Hematopoietic multipotent progenitor cell treated with erythropoietin and hydrocortisone succinate and interleukin-3 and kit ligand, for 4 days (in vitro differentiated cells): ENCODE data around the gene TNFAIP3.
A peak's percentile ranks its signal among the peaks of the same experiment; 100 is the strongest.

Experiments
- DNase-seq: peaks from one replicate; pipeline ENCODE4 v3.0.0-alpha.2; 2015

Gene TNFAIP3

DNA sequence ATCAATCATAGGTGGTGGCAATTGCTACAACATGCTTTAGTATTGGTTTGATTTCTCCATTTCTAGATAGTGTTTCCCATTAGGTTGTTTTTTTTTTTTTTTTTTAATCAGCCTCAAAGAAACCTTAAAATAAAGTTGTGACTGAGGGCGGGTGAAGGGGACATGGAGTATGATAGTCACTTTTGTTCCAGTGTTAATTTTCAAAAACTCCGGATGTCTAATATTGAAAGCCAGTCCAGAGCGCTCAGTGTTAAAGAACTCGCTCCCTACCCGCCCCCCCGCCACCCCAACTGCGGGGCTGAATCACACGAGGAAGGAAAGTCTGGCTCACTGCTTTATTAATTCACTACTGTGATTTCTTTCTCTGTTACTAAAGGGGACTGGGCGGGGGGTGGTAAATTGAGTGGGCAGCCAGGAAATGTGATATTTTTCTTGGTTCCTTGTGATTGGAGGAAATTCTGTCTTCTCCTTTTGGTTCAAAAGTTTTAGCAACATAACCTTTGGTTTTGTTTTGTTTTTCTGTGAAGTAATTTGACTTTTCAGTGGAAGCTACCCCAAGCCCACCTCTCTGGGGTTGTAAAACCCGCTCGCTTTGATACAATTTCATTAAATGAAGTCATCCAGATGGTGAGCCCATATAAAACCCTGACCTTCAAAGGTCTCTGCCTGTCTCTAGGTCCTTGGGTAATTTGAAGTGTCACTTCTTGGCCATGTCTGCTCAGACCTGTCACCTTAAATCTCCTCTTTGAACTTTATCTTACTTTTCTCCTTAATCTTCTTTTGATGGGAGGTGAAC lies 38.0 kb downstream of the TNFAIP3 start:
- no peak for DNase-seq

DNA sequence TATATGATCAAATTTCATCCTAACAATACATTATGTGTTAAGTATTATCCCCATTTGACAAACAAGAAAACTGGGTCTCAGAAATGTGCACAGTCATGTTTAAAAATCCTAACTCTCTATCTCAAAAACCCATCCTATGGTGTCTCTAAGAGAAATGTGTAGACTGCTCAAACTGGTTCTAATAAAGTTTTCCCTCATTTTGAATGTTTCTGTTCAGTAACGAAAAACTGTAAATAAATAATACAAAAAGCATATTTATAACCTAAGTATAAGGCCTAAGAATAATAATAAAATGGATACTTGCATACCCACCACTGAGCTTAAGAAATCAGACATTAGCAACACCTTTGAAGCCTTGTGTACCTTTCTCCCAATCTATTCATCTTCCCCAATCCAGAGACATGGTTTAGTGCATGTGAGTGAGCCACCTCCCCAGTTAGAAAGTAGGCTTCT lies 39.0 kb downstream of the TNFAIP3 start:
- no peak for DNase-seq

DNA sequence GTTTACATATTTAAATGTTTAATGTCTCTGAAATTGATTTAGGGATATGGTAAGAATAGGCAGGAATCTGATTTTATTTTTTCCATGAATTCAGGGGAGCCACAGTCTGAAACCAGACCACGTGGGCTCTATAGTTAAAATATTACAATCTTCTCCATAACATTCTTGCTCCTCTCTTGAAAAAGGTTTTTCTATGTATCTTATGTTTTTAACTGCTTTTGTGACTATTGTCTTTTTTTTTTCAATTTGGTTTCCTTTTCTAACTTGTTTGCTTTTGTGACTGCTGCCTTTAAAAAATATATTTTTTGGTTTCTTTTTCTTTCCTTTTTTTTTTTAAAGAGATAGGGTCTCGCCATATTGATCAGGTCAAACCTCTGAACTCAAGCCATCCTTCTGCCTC lies 40.1 kb downstream of the TNFAIP3 start:
- no peak for DNase-seq

DNA sequence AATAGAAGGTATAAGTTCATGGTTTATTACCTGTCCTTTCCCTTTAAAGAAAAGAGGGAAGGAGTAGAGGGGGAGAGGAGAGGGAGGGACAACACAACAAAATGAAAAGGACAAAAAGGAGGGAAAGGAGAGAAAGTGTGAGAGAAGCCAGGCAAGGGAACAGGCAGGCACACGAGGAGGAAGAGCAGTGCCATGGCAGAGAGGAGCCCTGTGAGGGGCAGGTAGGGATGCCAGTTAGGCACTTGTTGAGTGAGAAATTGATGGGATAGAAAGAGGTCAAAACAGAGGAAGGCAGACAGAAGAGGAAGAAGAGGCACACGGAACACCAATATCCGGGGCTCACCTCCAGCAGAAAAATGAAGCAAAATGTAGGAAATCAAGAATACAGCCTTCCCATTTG lies 42.5 kb downstream of the TNFAIP3 start:
- no peak for DNase-seq

DNA sequence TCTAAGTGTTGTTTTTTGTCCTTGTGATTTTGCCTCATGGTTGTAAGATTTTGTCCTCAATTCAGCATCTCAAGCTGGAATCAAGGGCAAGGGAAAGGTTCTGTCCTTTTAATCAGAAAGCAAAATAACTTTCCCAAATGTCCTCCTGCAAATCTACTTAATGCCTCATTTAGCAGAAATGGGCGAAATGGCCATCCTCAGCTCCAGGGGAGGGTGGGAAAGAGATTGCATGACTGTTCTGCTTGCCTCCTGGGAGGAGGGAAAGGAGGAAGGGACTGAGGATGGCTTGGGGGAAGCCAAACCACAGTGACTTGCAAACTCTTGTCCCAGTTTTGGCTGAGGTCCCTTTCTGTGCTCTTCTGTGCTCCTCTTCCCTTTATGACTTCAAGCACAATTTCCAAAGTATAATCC lies 43.4 kb downstream of the TNFAIP3 start:
- peak; percentile 87 for DNase-seq

DNA sequence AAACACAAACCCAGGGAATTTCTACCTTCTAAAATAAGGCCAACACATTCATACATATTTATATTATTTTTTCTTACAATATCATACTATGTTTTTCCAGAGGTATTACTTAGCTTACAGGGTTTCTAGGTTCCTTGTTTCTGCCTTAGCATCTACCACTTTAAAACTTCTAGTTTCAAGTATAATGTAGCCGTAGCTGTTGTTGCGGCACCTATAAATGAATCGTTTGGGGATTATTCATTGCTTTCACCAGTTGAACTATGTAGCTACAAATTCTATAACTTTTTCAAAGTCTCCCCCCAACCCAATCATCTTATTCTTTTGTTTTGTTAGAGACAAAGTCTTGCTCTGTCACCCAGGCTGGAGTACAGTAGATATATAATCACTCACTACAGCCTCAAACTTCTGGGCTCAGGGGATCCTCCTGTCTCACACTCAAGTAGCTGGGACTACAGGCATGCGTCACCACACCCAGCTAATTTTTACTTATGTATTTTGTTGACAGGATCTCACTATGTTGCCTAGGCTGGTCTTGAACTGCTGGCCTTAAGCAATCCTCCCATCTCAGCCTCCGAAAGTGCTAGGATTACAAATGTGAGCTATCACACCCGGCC lies 43.9 kb downstream of the TNFAIP3 start:
- DNase-seq = peak; percentile 49

DNA sequence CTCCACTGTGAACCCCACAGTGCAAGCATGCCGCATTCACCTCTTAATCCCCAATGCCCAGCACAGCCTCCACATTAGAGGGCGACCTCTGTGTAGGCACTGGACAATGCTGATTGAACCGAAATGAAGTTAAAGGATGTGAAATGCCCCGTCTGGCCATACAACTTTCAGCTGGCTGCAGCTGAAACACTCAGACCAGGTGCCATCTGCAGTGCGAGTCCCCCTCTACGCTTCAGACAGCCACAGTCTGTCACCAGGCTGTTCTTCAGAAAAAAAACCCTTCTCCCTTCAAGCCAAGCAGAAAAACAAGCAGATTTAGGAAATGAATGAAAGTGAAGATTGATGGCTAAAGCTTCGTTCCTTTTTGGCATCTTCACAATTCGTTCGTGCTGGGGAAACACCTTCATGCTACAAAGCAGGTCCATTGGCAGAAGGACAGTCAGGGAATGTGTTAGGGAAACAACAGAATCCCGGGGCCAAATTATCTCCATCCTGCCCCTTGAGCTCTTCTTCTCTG lies 44.7 kb downstream of the TNFAIP3 start:
- DNase-seq = no peak

DNA sequence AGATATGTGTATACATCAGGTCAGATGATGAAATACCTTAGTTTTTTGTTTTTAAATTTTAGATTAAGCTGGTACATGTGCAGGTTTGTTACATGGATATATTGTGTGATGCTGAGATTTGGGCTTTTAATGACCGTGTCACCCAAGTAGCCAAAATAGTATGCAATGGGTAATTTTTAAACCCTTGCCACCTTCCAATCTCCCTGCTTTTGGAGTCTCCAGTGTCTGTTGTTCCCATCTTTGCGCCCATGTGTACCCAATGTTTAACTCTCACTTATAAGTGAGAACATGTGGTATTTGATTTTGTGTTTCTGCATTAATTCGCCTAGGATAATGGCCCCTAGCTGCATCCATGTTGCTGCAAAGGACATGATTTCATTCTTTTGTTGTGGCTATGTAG lies 45.8 kb downstream of the TNFAIP3 start:
- no peak for DNase-seq

DNA sequence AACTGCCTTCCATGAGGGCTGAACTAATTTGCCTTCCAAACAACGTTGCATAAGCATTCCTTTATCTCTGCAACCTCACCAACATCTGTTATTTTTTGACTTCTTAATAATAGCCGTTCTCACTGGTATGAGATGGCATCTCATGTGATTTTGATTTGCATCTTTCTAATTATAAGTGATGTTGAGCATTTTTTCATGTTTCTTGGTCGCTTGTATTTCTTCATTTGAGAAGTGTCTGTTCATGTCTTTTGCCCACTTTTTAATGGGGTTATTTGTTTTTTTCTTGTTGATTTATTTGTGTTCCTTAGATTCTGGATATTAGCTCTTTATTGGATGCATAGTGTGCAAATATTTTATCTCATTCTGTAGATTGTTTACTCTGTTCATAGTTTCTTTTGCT lies 46.4 kb downstream of the TNFAIP3 start:
- no peak for DNase-seq

DNA sequence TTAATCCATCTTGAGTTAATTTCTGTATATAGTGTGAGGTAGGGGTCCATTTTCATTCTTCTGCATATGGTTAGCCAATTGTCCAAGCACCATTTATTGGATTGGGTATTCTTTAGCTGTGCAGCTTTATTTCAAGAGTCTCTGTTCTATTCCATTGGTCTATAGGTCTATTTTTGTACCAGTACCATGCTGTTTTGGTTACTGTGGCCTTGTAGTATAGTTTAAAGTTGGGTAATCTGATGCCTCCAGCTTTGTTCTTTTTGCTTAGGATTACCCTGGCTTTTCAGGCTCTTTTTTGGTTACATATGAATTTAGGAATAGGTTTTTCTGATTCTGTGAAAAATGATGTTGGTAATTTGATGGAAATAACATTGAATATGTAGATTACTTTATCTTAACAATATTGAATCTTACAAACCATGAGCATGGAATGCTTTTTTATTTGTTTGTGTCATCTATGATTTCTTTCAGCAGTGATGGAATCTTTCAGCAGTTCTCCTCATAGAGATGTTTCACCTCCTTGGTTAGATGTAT lies 47.0 kb downstream of the TNFAIP3 start:
- no peak for DNase-seq

DNA sequence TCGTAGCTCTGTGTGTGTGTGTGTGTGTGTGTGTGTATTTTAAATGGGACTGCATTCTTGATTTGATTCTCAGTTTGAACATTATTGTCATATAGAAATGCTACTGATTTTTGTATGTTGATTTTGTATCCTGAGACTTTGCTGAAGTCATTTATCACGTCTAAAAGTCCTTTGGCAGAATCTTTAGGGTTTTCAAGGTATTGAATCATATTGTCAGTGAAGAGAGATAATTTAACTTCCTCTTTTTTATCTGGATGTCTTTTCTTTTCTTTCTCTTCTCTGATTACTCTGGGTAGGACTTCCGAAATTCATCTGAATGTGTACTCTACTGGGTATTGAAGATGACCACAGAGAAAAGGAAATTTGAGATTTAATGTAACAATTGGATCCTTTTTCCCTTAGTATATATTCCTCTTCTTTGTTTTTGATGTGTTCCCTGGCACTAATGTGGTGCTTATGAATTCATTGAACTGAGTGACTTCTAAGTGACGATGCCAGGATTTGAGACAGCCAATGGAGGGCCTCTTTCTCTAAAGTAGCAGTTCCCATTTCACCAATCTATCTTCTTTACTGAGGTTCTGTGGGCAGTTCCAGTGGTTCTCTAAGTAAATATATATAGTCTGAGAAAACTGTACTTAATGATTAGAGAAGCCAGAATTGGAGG lies 47.6 kb downstream of the TNFAIP3 start:
- DNase-seq = peak; percentile 69

DNA sequence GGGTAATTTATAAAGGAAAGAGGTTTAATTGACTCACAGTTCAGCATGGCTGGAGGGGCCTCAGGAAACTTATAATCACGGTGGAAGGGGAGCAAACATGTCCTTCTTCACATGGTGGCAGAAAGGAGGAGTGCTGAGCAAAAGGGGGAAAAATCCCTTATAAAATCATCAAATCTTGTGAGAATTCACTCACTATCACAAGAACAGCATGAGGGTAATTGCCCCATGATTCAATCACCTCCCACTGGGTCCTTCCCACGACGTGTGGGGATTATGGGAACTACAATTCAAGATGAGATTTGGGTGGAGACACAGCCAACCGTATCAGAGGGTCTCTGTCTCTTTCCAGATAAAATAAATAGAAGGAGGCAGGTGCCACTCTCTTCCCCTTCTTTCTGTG lies 48.7 kb downstream of the TNFAIP3 start:
- DNase-seq = no peak

DNA sequence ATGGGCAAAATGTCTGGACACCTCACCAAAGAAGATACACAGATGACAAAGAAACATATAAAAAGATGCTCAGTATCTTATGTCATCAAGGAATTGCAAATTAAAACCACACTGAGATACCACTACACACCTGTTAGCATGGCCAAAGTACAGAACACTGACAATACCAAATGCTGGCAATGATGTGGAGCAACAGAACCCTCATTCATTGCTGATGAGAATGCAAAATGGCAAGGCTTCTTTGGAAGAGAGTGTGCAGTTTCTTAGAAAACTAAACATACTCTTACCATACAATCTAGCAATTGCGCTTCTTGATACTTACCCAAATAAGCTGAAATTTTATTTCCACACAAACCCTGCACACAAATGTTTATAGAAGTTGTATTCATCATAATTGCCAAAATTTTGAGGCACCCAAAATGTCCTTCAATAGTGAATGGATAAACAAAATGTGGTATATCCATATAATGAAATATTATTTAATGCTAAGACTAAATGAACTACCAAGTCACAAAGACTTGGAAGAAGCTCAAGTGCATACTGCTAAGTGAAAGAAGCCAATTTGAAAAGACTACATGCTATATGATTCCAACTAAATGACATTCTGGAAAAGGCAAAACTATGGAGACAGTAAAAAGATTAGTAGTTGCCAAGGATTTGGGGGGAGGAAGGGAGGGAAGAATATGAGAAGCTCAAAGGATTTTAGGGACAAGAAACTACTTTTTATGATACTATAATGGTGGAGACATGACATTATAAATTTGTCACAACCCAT lies 50.7 kb downstream of the TNFAIP3 start:
- no peak for DNase-seq

DNA sequence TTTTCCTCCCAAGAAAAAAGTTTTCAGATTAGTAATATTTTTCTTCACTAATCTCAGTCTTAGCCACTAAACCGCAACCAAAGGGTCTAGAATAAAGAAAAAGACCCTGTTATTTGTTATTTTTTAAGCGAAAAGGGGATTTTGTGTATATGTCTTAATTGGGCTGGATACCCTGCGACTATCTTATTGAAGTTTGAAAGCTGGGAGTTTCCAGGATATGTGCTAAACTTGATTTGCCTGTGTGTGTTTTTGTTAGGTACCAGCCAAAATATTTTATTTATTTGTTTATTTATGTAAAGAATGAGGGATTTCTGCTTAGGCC lies 52.4 kb downstream of the TNFAIP3 start:
- DNase-seq = no peak

DNA sequence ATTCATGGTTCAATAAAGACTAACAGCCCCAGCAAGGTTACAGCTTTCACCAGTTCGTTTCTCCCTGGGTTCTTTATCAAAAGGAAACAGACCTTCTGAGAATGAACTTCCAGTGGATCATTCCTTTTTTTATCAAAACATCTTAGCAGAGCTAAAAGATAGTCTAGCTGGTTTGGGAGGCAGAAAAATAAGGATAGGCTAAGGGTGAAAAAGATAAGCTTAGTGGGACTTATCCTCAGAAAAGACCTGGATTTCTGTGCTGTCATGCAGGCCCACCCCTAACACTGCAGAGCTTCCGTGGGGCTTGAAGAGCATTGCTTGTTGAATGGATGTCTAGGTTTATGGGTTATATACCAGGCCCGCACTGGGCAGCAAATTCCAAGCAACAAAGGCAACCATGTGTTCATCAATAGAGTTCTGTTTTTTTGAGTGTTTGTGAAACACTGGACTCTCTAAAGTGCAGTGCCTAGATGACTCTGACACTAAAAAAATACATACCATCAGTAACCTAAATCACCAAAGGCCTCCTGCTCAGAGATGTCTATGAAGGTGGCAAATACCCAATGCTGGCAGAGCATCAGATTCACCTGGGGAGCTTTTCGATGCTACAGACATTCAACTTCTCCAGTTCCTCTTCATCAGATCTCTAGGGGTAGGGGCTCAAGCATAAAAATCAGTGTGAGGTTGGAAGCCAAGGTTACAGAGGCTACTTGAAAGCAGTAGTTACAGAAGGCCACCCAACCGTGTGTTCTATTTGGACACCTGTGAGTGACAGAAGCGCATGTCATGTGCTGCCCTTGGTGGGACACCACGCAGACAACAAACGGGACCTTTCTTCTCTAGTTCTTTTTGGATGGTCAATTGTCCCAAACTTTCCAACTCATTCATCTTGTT lies 53.0 kb downstream of the TNFAIP3 start:
- peak; percentile 47 for DNase-seq

DNA sequence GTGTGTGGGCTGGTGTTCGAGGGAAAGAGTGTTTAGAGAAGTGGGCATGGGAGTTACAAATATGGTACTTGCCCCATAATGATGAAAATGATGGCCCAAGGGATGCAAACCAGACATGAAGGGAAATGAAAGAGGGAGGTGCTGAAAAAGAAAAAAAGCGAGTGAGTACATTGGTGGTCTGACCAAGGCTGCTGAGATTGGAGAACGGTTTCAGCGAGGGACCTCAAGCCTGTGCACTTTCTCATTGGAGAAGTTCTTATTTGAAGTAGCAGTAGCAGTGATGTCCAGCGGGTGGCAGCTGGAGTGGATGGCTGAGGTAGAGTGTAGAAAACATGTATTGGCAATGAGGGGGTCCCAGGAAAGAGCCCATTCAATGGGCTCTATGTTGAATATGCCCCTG lies 54.8 kb downstream of the TNFAIP3 start:
- DNase-seq = peak; percentile 48

DNA sequence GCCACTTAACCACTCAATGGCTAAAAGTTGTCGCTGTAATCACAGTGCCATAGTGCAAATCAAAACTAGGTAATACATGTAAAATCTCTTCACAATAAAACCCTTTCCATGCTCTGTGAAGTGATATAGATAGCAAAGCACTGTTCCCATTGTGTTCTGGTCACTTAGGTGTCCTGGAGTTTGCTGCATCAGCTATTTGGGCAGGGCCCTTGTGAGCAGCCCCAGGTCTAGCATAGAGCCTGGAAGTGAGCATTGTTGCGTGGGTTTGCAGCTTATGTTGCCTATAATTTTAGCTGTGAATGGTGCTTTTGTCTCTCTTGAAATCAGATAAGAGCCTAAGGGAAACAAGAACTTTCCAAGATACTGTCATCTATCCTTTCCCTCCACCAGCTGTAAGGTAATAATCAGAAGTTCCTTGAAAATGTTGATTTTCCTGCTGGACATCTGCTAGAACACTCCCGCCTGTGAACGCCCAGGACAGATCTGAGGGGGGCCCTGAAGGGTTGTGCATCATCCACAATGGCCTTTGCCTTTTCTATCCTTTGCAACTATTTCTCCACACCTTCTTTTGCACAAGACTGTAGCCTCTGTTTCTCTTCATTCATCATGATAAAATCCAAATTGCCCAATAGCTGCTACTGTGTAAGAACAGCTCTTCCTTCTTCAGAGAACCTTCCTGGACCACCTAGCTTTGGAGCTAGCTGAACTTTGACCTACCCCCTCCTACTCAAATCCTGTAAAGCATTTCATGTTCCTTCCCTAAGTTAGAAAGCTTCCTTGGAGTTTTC lies 57.0 kb downstream of the TNFAIP3 start:
- peak; percentile 40 for DNase-seq

DNA sequence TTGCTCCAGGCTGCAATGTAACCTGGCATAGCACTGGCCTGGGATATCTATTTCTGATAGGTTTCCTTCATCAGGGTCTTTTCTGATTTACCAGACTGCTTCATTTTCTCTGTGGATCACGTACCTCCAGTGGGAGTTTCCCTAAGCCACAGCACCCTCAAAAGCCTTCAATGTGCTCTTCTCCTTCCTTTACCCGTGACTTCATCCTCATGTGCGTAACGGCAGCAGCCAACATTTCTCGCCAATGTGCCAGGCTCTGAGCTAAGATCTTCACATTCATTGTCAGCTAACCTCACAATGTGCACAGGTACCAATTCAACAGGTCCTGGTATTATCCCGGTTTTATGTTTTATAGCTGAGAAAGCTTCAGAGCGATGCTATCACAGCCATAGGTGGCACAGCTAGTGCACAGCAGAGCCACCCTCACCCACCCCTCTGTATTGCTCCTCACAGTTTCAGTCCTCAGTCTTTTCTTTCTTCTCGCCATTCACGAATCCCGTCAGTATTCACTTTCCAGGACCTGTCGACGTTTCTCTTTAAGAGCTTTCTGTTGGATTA lies 58.2 kb downstream of the TNFAIP3 start:
- no peak for DNase-seq

DNA sequence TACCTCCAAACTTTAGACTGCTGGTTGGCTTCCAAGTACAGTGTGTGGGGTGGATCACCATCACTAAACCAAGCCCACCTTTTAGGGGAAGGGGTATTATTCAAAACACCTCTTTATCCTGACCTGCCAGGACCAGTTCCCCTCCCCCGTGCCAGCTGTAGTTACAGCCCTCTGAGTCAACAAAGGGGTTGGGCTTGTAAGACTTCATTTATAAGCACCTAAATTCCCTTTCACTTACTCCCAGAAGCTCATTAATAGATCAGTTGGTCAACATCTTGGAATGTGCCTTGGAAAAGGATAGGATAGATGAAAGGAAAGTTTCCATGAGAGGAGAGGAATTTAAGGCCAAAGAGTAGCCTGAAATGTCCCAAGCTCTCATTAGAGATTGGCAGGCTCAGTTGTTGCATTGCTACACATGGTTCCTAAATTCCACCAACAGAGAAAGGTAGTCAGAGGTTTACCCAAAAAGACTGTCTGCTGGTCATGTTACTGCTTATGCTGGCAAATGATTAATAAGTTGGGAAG lies 59.2 kb downstream of the TNFAIP3 start:
- DNase-seq = no peak

DNA sequence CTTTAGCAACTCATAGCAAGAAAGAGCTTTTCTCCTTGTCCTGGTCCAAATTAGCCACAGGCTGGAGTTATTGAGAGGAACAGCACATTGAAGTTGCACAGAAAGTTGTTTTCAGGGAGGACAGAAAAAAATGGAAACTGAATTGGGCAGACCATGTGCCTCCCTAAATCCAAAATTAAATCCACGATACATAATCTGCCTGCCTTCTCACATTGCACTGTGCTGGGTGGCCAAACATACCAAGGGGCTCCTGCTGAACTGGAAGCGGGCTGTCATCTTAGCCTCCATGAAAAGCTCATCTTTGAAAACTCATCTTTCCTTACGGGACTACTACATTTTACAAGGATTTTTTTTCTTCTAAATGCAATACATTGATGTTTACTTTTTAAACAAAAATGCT lies 59.9 kb downstream of the TNFAIP3 start:
- DNase-seq = no peak
